SK-N-MC (cell line): ENCODE results near the gene EDN2.

Source experiments
- EZH2 ChIP-seq: fragments of 200-600 bp; sonication (generic); IDR thresholded peaks from one replicate; pipeline ENCODE4 v1.6.1; 2017; ENCODE audit warnings: antibody characterized with exemption
- FOXP2 ChIP-seq: optimal IDR thresholded peaks from 2 replicates; pipeline ENCODE3; 2011; ENCODE audit warnings: mild to moderate bottlenecking, moderate library complexity; ENCODE audit not compliant: insufficient read depth; ENCODE audit errors: extremely low read length, control extremely low read depth
- POLR2AphosphoS5 ChIP-seq: IDR thresholded peaks from 2 replicates; pipeline ENCODE4 v1.6.1; 2012; ENCODE audit warnings: mild to moderate bottlenecking, low read depth, low read length, borderline replicate concordance

DNA sequence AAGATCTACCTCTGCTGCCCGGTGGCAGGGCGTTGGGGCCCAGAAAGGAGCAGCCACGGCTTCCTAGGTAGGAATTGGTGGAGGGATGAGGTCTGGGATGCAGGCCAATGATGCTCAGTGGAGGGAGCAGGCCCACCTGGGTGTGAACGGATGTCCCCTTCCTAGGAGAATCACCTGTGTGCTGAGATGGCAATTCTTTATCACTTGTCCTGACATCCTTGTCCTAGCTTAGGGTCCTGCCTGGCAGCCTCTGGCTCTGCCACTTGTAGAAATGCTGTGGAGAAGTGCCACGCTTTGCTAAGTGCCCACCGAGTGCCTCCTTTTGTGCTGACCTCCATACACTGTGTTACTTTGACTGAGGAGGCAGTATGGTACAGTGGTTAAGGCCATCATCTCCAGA, 12.8 kb downstream of the EDN2 start:
- TF ChIP-seq POLR2AphosphoS5 = no peak
- no peak for TF ChIP-seq EZH2
- no peak for TF ChIP-seq FOXP2
